NCI-H1694 (cell line): ENCODE results near the gene PPARA.
"Not testable (repeated sequence)": the region's sequence is repeated elsewhere in the genome, so short reads cannot be mapped to it uniquely, and the experiment has no call there.

Experiments used
- DNase-seq: peaks from one replicate; lab custom pipeline; 2025; lab: John Stamatoyannopoulos, UW

Gene PPARA

GRCh38 chr22:46173152-46173551, 22.8 kb downstream of the PPARA start:
- DNase-seq, result no peak

- no peak for DNase-seq
These were observed 25.3 kb downstream of the PPARA start for GRCh38 chr22:46175631-46176030.

GRCh38 chr22:46176508-46177003, 26.2 kb downstream of the PPARA start:
- DNase-seq, result no peak

GRCh38 chr22:46178755-46179505, 28.6 kb downstream of the PPARA start:
- no peak for DNase-seq

GRCh38 chr22:46179748-46180147, 29.4 kb downstream of the PPARA start:
- DNase-seq, result no peak

- DNase-seq, result no peak
These were observed 30.2 kb downstream of the PPARA start for GRCh38 chr22:46180370-46181137.

- no peak for DNase-seq
These were observed 33.4 kb downstream of the PPARA start for GRCh38 chr22:46183733-46184132.

GRCh38 chr22:46185283-46185682, 35.0 kb downstream of the PPARA start:
- no peak for DNase-seq

- DNase-seq, result no peak
These were observed 37.5 kb downstream of the PPARA start for GRCh38 chr22:46187862-46188261.

- no peak for DNase-seq
These were observed 42.1 kb downstream of the PPARA start for GRCh38 chr22:46192210-46192993.

- no peak for DNase-seq
These were observed 43.6 kb downstream of the PPARA start for GRCh38 chr22:46193898-46194310.

- no peak for DNase-seq
These were observed 45.3 kb downstream of the PPARA start for GRCh38 chr22:46195487-46196165.

GRCh38 chr22:46196278-46196677, 46.0 kb downstream of the PPARA start:
- DNase-seq, result no peak

- DNase-seq, result no peak
These were observed 47.9 kb downstream of the PPARA start for GRCh38 chr22:46198274-46198673.

GRCh38 chr22:46198806-46199205, 48.5 kb downstream of the PPARA start:
- DNase-seq, result not testable (repeated sequence)

- DNase-seq, result no peak
These were observed 50.9 kb downstream of the PPARA start for GRCh38 chr22:46201059-46201757.

- no peak for DNase-seq
These were observed 52.7 kb downstream of the PPARA start for GRCh38 chr22:46202897-46203600.

- no peak for DNase-seq
These were observed 53.3 kb downstream of the PPARA start for GRCh38 chr22:46203601-46203980.

- no peak for DNase-seq
These were observed 58.9 kb downstream of the PPARA start for GRCh38 chr22:46209262-46209661.

GRCh38 chr22:46212195-46212594, 61.9 kb downstream of the PPARA start:
- no peak for DNase-seq

GRCh38 chr22:46213052-46213451, 62.7 kb downstream of the PPARA start:
- DNase-seq, result no peak
